Neural progenitor cell (in vitro differentiated cells): ENCODE data around the gene BMF.

Experiments
- EZH2phosphoT487 ChIP-seq: fragments of 200-600 bp; sonication (generic); IDR thresholded peaks from 2 replicates; pipeline ENCODE4 v1.6.1; 2017; ENCODE audit warnings: antibody characterized with exemption
- TF ChIP-seq, protein P1 (sequence below): fragments of 200-600 bp; sonication (generic); IDR thresholded peaks from 2 replicates; pipeline ENCODE4 v1.5.1; 2017; ENCODE audit warnings: antibody characterized with exemption, mild to moderate bottlenecking

DNA sequence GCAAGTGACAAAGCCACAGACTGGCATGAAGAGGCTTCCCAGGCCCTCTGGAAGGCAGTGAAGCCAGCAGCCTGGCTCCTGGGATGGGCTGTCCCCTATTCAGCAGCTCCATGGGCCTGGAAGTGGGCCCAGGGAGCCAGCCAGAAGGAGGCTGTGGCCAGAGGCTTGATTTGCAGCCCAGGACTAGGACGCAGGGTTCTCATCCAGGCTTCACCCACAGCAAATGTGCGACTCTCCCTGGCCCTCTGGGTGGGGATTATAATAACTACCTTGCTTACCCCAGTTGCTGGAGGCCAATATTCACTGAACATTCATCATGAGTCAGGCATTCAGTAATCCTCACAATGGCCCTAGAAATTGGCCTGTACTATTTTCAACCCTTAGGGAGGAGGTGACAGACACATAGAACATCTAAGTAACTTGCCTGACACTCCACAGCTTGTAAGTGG, 45.1 kb downstream of the BMF start:
- TF ChIP-seq EZH2phosphoT487: no peak
- TF ChIP-seq, protein P1, sequence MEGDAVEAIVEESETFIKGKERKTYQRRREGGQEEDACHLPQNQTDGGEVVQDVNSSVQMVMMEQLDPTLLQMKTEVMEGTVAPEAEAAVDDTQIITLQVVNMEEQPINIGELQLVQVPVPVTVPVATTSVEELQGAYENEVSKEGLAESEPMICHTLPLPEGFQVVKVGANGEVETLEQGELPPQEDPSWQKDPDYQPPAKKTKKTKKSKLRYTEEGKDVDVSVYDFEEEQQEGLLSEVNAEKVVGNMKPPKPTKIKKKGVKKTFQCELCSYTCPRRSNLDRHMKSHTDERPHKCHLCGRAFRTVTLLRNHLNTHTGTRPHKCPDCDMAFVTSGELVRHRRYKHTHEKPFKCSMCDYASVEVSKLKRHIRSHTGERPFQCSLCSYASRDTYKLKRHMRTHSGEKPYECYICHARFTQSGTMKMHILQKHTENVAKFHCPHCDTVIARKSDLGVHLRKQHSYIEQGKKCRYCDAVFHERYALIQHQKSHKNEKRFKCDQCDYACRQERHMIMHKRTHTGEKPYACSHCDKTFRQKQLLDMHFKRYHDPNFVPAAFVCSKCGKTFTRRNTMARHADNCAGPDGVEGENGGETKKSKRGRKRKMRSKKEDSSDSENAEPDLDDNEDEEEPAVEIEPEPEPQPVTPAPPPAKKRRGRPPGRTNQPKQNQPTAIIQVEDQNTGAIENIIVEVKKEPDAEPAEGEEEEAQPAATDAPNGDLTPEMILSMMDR: no peak
